ENCODE results near the gene SUPT20HL1.
"Not testable (repeated sequence)": the region's sequence is repeated elsewhere in the genome, so short reads cannot be mapped to it uniquely, and the experiment has no call there.

Gene SUPT20HL1

DNA sequence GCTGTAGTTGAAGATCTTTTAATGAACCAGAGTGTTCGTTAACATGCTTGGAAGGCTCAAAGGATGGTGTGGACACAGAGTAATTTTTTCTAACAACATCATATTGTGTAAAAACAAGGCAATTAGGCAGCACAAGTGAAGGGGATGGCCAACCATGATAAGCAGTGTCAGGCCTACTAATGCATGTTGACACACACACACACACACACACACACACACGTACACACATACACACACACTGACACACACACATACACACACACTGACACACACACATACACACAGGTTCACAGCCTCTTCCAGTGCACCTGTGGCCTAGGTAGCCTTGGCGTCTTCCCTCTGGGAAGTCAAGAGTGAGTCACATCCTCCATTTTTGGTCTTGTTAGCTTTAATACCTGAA lies at the start of gene SUPT20HL1:
TSS of gene SUPT20HL1 (plus strand) at position 368 of the 400 bp plus-strand sequence. CDS start 2,122 bp downstream, outside the sequence.
- DNase-seq (ENCODE audit: low spot score) = no peak
- TF ChIP-seq, protein P1, sequence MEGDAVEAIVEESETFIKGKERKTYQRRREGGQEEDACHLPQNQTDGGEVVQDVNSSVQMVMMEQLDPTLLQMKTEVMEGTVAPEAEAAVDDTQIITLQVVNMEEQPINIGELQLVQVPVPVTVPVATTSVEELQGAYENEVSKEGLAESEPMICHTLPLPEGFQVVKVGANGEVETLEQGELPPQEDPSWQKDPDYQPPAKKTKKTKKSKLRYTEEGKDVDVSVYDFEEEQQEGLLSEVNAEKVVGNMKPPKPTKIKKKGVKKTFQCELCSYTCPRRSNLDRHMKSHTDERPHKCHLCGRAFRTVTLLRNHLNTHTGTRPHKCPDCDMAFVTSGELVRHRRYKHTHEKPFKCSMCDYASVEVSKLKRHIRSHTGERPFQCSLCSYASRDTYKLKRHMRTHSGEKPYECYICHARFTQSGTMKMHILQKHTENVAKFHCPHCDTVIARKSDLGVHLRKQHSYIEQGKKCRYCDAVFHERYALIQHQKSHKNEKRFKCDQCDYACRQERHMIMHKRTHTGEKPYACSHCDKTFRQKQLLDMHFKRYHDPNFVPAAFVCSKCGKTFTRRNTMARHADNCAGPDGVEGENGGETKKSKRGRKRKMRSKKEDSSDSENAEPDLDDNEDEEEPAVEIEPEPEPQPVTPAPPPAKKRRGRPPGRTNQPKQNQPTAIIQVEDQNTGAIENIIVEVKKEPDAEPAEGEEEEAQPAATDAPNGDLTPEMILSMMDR (IDR thresholded peaks at IDR 0.05; ENCODE audit: extremely low read depth, missing control alignments) = no peak

DNA sequence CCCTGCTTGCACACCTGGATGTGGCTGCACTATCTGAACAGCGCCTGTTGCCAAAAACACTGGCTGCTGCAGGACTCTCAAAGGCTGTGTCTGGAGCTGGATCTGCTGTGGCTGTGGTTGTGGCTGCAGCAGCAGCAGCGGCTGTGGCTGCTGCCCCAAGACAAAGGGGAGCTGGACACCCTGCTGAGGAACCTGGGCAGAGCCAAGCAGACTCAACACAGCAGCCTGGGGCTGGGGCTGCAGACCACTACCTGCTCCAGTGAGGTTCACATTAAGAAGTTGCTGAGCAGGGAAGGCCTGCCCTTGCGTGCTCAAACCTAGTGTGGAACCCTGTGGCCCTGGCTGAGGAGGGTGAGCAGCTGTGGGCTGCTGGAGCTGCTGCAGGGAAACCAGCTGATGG lies 49.5 kb upstream of the SUPT20HL1 start:
- DNase-seq (ENCODE audit: low spot score) = not testable (repeated sequence)

DNA sequence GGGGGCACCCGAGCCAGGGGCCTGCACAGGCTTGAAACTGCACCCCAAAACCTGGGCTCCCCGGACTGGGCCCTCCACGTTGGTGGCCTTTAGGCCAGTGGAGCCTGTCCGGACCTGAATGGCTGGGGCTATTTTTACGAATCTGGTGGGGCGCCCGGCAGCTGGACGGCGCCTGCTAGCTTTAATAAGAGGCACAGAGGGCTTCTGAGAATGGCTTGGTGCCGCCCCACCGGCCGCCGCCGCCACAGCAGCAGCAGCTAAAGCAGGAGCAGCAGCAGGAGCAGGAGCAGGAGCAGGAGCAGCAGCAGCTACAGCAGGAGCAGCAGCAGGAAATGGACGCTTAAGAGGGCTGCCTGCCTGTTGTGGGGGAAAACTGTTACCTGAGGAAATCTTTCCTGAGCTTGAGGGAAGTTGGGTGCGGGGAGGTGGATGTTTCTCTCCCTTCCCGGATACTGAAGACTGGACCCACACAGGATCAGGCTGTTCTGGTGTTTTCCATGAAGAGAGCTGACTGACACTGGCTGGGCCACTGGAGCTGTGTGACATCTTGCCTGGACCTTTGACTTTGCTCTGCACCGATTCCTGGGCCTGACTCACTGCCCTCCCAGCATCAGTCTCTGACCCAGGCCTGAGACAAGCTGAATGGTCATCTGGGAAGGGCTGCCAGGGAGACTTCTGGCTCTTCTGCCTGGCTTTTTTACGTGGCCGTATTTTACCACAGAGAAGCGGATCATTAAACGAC lies 48.8 kb upstream of the SUPT20HL1 start:
- not testable (repeated sequence) for DNase-seq (ENCODE audit: low spot score)

DNA sequence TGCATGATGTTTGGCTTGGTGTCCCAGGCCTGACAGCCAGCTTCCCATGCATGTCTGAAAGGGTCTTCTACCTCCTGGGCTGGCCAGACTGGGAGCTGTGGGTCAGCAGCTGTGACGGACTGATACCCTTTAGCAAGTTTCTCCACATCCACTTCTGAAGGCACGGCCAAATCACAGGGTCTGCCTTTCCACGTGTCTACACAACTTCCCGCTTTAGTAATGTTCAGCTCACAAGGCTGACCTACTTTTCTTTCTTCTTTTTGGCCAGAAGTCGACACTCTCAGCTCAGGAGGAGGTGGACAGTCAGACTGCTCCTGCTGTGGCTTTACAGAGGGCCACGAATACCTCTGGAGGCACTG lies 48.2 kb upstream of the SUPT20HL1 start:
- DNase-seq (ENCODE audit: low spot score) = not testable (repeated sequence)

DNA sequence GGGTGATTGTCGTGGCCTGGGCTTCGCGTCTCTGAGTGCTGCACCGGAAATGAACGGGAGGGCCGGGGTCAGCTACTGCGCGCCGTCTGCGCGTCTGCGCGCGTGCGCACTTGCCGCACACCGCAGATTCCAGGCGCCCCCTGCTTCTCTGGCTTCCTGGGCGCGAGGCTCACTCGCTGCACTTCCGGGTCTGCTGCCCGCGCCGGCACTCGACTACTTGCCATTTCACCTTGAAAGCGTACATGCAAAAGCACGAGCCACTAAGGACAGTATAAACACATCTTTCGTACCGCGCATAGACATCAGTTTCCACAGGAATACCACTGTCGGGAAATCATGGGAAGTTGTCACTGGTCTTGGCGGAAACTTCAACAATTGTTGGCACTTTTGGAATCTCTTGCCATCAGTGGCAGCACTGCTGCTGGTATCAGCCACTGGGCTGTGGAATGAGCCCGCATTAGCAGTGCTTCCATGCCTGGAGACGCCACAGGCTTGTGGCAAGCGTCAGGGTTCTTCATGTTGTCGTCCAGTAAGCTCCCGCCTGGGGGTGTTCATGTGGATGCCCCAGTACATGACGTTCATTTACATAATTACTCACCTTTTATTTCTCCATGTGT lies 46.3 kb upstream of the SUPT20HL1 start, which contains the start of gene SUPT20HL2:
TSS of gene SUPT20HL2 (minus strand) at position 51 of the 617 bp plus-strand sequence. CDS start 754 bp downstream, outside the sequence.
- no peak for DNase-seq (ENCODE audit: low spot score)
- TF ChIP-seq, protein P1 (IDR thresholded peaks at IDR 0.05; ENCODE audit: extremely low read depth, missing control alignments) = no peak

DNA sequence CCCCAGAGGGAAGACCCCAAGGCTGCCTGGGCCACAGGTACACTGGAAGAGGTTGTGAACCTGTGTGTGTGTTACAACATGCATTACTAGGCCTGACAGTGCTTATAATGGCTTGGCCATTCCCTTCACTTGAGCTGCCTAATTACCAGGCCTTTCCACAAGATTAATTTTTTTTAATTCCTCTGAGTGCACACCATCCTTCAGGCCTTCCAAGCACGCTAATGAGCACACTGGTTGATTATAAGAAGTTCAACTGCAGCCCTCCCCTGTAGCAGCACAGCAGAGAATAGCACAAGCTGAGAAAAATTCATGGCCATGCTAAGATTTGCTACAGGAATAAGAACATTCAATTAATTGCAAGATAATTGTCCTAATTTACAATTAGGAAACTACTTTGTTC lies 44.3 kb upstream of the SUPT20HL1 start:
- TF ChIP-seq, protein P1 (IDR thresholded peaks at IDR 0.05; ENCODE audit: extremely low read depth, missing control alignments) = no peak
- no peak for DNase-seq (ENCODE audit: low spot score)

DNA sequence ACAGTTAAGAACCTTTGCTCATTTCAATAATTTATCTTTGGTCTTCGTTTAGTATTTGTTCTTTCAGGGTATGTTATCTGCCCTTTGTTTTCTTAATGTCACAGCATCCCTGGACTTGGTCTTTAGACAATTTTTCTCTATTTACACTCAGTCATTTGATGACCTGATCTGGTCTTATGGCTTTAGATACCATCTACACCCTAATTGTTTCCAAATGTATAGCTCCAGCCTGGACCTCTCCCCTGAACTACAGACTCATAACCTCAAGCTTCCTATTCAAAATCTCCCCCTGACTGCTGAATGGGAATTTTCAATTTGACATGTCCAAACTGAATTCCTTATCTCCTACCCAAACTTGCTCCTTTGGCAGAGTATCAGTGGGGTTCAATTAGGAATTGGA lies 42.9 kb upstream of the SUPT20HL1 start:
- no peak for DNase-seq (ENCODE audit: low spot score)

DNA sequence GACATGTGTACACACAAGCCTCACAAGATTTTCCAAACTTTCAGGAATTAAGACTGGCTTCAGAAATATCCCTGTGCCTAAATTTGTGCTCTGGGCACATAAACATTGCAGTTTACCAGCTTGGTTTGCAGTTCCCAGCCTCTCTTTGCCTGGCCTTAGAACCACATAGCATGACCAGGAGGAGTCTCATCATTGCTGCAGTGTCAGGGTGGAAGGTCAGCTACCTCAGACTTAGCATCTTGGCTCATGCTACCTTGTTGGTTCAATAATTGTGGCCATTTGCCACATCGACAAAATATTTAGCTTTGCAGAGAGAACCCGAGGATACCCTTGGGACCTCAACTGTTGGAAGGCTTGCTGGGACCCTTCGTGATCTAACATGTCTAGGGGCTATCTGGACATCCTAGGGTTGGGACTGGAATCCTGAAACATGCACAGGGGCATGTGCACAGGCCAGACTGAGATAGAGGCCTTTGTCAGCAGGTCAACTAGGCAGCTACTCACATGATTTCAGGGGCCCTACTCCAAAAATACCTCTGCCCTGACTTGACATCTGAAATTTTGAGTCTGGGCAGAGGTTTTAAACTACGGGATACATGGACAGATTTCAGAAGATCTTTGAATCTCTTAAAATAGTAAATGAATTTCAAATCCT lies 38.6 kb upstream of the SUPT20HL1 start:
- DNase-seq (ENCODE audit: low spot score) = no peak
- TF ChIP-seq, protein P1 (IDR thresholded peaks at IDR 0.05; ENCODE audit: extremely low read depth, missing control alignments) = no peak

More for the DNA sequence above, 42.9 kb upstream of the SUPT20HL1 start:
- TF ChIP-seq, protein P1 (IDR thresholded peaks at IDR 0.05; ENCODE audit: extremely low read depth, missing control alignments) = no peak
